CD4-positive, alpha-beta T cell (primary cell): Measurements from ENCODE around the gene SACS. TPM values are rescaled to one million over a fixed set of nuclear protein-coding genes. Genes with fewer than 3 reads are reported as not detected.

Experiments
- ATAC-seq: fragments of 200-7000 bp; cut with Tn5 transposase; one replicate; pipeline ENCODE4 v1.10.0; 2022; ENCODE audit warnings: mild to moderate bottlenecking; ENCODE audit not compliant: poor library complexity
- CTCF ChIA-PET: fragments of 350-600 bp; sonication (Branson Sonifier 250); formaldehyde crosslinking; loops from one replicate; lab custom pipeline; 2021; ENCODE audit warnings: antibody characterized with exemption, inconsistent platforms; lab: Charles Lee
- POLR2A ChIA-PET: fragments of 350-600 bp; sonication (Branson Sonifier 250); formaldehyde crosslinking; loops from one replicate; lab custom pipeline; 2021; ENCODE audit warnings: antibody characterized with exemption, inconsistent platforms; lab: Charles Lee
- DNase-seq, 14 experiments: peaks; one replicate each; pipeline ENCODE4 v3.0.0-alpha.2; 2013 to 2020; ENCODE audit warnings: mixed read lengths in 2 of 14
- H3K27ac ChIP-seq, 2 donors: one replicate each; pipeline versions ENCODE4 v1.5.1 to v1.7.0; 2013; ENCODE audit warnings: low read length in 2 of 2, low read depth in 1 of 2, mild to moderate bottlenecking in 1 of 2
- H3K27me3 ChIP-seq, 2 experiments: 1 replicate in 1 of 2; 2 replicates in 1 of 2; pipeline versions ENCODE4 v1.6.1 to v1.7.0; 2013; ENCODE audit warnings: low read length in 2 of 2, control low read depth in 1 of 2, mild to moderate bottlenecking in 1 of 2, moderate library complexity in 1 of 2; ENCODE audit not compliant: insufficient read depth in 2 of 2, control insufficient read depth in 1 of 2
- H3K36me3 ChIP-seq: one replicate; pipeline ENCODE4 v1.6.1; 2013; ENCODE audit warnings: low read length, control low read depth; ENCODE audit not compliant: insufficient read depth
- H3K4me1 ChIP-seq: one replicate; pipeline ENCODE4 v1.6.1; 2013; ENCODE audit warnings: low read length, control low read depth; ENCODE audit not compliant: insufficient read depth
- H3K4me3 ChIP-seq: one replicate; pipeline ENCODE4 v1.5.1; 2013; ENCODE audit warnings: mild to moderate bottlenecking, low read length, moderate library complexity
- H3K9me3 ChIP-seq, 2 experiments: 1 replicate in 1 of 2; 2 replicates in 1 of 2; pipeline versions ENCODE4 v1.6.1 to v1.7.0; 2013; ENCODE audit warnings: low read length in 2 of 2, mild to moderate bottlenecking in 2 of 2, control low read depth in 1 of 2, moderate library complexity in 1 of 2; ENCODE audit not compliant: control insufficient read depth in 1 of 2, insufficient read depth in 1 of 2
- H3K27ac Mint-ChIP-seq: one replicate; pipeline ENCODE4 v1.8.0; 2020; ENCODE audit warnings: mixed read lengths
- H3K27me3 Mint-ChIP-seq: one replicate; pipeline ENCODE4 v1.8.0; 2021; ENCODE audit warnings: mixed read lengths
- H3K36me3 Mint-ChIP-seq: one replicate; pipeline ENCODE4 v1.8.0; 2021; ENCODE audit warnings: low read depth, mixed read lengths
- H3K4me1 Mint-ChIP-seq: one replicate; pipeline ENCODE4 v1.8.0; 2021; ENCODE audit warnings: low read depth, mixed read lengths
- H3K4me3 Mint-ChIP-seq: one replicate; pipeline ENCODE4 v1.8.0; 2020; ENCODE audit warnings: mild to moderate bottlenecking, mixed read lengths
- H3K9me3 Mint-ChIP-seq: one replicate; pipeline ENCODE4 v1.8.0; 2020; ENCODE audit warnings: mixed read lengths
- intact Hi-C, 2 experiments: fragments of 100-400 bp; cut with DNase I in 1 of 2; cut with micrococcal nuclease in 1 of 2; formaldehyde crosslinking; loops; one replicate each; pipeline versions ENCODE4 v1.15.1 to v1.9.0; 2023 to 2025; cut with DNase I, micrococcal nuclease
- total RNA-seq, 174 experiments: library from RNA in 2 of 174; stranded (reverse) in 2 of 174; gene quantifications; one replicate each; pipeline ENCODE4 v1.2.3 and lab custom pipeline; 2021 to 2026
- TF ChIP-seq, protein P1 (sequence below): fragments of 200-600 bp; IDR thresholded peaks from one replicate; pipeline ENCODE4 v1.8.0; 2022; ENCODE audit warnings: antibody characterized with exemption, mild to moderate bottlenecking

The SACS gene
- total RNA-seq, 2 experiments from 2014 or later = 8.7 to 11.6 TPM

DNA sequence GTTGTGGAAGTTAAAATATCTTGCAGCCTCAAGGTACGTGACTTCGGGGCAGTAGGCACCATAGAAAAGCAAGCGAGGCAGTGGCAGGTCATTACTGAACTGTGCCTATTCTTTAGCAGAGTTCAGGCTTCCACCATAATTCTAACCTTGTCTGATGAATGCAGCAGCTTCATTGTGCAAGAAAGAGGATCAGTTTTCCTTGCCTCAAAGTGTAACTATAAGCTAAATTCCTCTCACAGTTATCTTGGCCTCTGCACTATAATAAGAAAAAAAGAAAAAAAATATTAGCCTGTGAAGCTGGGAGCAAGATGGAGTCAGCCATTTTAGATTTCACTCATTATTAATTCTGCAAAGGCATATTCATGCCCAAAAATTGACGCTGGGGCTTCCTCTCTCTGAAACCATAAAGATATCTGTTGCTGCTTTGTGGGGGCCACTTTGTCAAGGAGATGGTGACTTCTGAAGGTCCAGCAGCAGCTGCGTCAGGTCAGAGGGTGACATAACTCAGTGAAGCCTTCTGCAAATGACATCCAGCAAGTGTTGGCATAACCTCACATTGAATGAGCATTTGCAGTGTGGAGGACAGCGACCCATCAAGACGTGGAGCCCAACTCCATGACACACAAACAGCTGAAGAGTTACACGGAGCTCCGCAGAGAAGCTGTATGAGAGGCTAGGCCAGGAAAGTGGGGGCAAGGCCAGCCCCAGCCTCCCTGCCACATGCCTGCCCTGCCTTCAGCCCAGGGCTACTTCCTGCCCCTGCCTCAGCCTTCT lies 23.1 kb upstream of the SACS start:
- H3K27ac Mint-ChIP-seq = no peak overlapping the region
- ChIA-PET POLR2A (no interaction called here), CTCF (no interaction called here)
- H3K27me3 Mint-ChIP-seq = no peaks in the 10 kb centered on the region
- H3K9me3 Mint-ChIP-seq = no peaks in the 10 kb centered on the region
- Histone ChIP-seq H3K9me3 (no peaks in the 10 kb centered on the region), H3K27ac (no peak overlapping the region), H3K27me3 (peaks cover 0 to 2% of the 10 kb centered on the region in 2 experiments), H3K4me1 (no peaks in the 10 kb centered on the region), H3K36me3 (no peaks in the 10 kb centered on the region), H3K4me3 (no peak overlapping the region)
- H3K4me3 Mint-ChIP-seq = no peak overlapping the region
- TF ChIP-seq, protein P1, sequence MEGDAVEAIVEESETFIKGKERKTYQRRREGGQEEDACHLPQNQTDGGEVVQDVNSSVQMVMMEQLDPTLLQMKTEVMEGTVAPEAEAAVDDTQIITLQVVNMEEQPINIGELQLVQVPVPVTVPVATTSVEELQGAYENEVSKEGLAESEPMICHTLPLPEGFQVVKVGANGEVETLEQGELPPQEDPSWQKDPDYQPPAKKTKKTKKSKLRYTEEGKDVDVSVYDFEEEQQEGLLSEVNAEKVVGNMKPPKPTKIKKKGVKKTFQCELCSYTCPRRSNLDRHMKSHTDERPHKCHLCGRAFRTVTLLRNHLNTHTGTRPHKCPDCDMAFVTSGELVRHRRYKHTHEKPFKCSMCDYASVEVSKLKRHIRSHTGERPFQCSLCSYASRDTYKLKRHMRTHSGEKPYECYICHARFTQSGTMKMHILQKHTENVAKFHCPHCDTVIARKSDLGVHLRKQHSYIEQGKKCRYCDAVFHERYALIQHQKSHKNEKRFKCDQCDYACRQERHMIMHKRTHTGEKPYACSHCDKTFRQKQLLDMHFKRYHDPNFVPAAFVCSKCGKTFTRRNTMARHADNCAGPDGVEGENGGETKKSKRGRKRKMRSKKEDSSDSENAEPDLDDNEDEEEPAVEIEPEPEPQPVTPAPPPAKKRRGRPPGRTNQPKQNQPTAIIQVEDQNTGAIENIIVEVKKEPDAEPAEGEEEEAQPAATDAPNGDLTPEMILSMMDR = no peak
- intact Hi-C loops = no loop called here
- no peaks in the 10 kb centered on the region for H3K36me3 Mint-ChIP-seq
- H3K4me1 Mint-ChIP-seq = no peaks in the 10 kb centered on the region
- no peak for DNase-seq
- ATAC-seq = no peak

DNA sequence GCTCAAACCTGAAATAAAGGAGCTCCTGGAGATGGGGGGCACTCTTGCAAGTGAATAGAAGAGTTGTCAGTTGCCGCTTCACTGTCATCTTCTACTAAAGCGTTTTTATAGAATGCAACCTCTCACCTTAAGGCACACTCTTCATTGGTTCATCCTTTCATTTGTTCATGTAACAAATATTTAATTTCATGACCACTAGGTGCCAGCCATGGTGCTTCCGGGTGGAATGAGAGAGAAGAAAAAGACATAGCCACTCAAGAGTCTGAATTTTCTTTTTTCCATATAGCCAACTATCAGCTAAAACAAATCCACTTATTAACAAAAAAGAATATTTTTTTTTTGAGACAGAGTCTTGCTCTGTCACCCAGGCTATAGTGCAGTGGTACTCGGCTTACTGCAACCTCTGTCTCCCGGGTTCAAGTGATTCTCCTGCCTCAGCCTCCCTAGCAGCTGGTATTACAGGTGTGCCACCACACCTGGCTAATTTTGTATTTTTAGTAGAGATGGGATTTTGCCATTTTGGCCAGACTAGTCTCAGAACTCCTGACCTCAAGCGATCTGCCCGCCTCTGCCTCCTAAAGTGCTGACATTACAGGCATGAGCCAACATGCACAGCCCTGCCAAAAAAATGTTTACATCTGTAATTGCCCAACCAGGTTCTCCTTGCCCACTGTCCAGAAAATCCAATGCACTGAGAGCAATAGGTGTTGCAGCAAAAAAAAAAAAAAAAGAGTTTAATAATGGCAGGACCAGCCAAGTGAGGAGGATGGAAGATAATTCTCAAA lies 22.1 kb upstream of the SACS start:
- Histone ChIP-seq H3K36me3 (no peaks in the 10 kb centered on the region), H3K27ac (no peak overlapping the region), H3K27me3 (peaks cover 0 to 2% of the 10 kb centered on the region in 2 experiments), H3K4me1 (no peaks in the 10 kb centered on the region), H3K4me3 (no peak overlapping the region), H3K9me3 (no peaks in the 10 kb centered on the region)
- TF ChIP-seq, protein P1 = no peak
- intact Hi-C loops = no loop called here
- DNase-seq (no peak), ATAC-seq (no peak)
- H3K27me3 Mint-ChIP-seq = no peaks in the 10 kb centered on the region
- no peaks in the 10 kb centered on the region for H3K9me3 Mint-ChIP-seq
- no peaks in the 10 kb centered on the region for H3K4me1 Mint-ChIP-seq
- ChIA-PET CTCF (no interaction called here), POLR2A (no interaction called here)
- no peak overlapping the region for H3K27ac Mint-ChIP-seq
- no peak overlapping the region for H3K4me3 Mint-ChIP-seq
- H3K36me3 Mint-ChIP-seq = no peaks in the 10 kb centered on the region

DNA sequence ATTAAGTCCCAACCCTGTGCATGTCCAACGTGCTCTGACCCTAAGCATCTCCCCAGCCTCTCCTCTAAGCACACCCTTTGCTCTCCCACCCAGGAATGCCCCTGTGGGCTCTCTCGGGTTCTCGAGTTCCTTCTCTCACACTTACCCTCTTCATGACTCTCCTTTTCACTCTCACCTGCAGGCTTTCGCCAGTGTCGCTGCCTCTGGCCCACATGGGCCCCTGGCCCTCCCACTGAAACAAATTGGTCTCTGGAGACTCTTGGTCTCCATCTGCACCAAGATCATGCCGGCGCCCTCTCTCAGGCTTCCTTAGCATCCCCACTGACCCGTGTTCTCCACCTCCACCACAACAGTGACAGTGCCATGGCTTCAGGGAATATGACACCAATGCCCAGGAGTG lies 19.6 kb upstream of the SACS start:
- H3K27me3 ChIP-seq = peaks cover 0 to 2% of the 10 kb centered on the region in 2 experiments
- H3K4me3 ChIP-seq = no peak overlapping the region
- intact Hi-C loops = no loop called here
- no peaks in the 10 kb centered on the region for H3K36me3 ChIP-seq
- Mint-ChIP-seq H3K9me3 (no peaks in the 10 kb centered on the region), H3K36me3 (no peaks in the 10 kb centered on the region), H3K4me1 (no peaks in the 10 kb centered on the region), H3K27ac (no peak overlapping the region), H3K27me3 (no peaks in the 10 kb centered on the region), H3K4me3 (no peak overlapping the region)
- no peak for ATAC-seq
- no peak for DNase-seq
- ChIA-PET POLR2A (no interaction called here), CTCF (no interaction called here)
- H3K4me1 ChIP-seq = no peaks in the 10 kb centered on the region
- no peak overlapping the region for H3K27ac ChIP-seq
- TF ChIP-seq, protein P1 = no peak
- H3K9me3 ChIP-seq = no peaks in the 10 kb centered on the region
